CD4-positive, alpha-beta T cell treated with Interleukin-15 for 1 hour (primary cell): ENCODE measurements around the gene OR8H1.

Experiments
- DNase-seq: peaks from one replicate; pipeline ENCODE4 v3.0.0-alpha.2; 2020

Gene OR8H1, protein sequence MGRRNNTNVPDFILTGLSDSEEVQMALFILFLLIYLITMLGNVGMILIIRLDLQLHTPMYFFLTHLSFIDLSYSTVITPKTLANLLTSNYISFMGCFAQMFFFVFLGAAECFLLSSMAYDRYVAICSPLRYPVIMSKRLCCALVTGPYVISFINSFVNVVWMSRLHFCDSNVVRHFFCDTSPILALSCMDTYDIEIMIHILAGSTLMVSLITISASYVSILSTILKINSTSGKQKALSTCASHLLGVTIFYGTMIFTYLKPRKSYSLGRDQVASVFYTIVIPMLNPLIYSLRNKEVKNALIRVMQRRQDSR

DNA sequence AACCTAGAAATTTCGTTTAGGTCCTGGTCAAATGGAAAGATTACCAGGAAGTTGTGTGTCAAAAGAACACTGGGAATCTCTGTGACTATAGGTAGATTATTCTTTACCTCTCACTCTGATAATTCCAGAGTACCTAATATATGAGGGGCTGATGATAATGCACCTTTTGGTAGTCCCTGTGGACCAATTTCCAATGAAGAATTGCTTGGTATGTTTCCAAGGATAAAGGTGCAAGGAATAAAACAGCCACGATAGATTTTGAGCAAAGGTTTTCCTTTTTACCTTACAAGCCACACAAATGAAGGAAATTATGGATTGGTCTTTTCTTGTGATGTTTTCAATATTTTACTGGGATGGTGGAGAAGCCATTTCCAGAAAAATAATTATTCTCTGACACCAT is at the start of gene OR8H1:
Gene OR8H1 (minus strand): TSS at position 101 of the 400 bp plus-strand sequence. CDS start 1,192 bp downstream, outside the sequence.
- no peak for DNase-seq

DNA sequence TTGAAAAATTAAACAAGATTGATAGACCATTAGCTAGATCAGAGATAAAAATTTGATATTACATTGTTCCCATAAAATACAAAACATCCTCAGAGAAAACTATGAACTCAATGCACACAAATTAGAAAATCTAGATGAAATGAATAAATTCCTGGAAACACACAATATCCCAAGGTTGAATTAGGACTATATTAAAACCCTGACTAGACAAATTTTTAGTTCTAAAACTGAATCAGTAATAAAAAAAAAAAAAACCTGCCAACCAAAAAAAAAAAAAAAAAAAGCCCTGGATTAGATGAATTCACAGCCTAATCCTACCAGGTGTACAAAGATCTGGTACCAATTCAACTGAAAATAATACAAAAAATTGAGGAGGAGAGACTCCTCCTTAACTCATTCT is 48.2 kb upstream of the OR8H1 start:
- DNase-seq, result no peak

DNA sequence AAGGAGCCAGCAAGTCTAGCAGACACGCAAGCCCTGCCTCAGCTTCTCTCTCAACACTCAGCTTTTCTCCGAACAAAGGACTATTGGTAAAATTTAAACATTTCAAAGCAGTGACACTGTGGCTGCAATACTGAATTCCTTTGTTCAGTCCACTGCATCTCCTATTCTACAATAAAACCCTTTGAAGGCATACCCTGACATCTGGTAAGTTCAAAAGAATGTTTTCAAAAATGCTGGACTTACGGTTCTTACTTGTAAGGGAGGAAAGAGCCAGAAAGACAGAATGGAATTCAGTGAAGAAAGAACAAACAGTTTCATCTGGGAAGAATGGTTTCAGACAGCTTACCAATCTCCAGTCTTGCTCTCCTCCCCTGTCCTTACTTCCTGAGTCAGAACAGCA is 41.1 kb upstream of the OR8H1 start:
- DNase-seq, result no peak

DNA sequence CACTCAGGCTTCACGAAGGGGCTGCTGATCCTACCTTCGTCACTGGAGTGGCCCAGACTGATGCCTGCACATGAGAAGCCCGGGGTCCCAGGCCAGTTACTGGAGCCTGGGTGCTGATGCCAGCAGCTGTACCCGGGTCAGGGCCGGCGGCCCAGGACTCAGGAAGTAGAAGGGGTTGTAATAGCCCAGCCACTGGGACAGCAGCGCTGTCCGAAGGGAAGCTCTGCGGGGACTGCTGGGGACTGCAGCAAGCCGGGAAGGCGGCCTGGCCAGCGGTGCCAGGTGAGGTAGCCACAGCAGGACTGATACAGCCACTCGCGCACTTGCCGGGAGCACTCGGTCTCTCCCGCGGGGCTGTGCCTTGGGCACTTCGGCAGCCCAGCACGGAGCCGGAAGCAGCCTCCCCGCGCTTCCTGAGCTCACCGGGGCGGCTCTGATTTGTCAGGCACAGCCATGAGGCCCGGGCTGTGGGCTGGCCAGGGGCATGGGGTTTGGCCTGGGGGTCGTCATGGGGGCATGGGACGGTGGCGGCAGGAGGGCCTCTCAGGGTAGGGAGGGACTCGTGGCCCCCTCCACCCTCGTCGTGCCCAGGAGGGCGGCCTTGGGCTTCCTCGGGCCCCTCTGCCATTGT is 39.9 kb upstream of the OR8H1 start:
- DNase-seq, result no peak

DNA sequence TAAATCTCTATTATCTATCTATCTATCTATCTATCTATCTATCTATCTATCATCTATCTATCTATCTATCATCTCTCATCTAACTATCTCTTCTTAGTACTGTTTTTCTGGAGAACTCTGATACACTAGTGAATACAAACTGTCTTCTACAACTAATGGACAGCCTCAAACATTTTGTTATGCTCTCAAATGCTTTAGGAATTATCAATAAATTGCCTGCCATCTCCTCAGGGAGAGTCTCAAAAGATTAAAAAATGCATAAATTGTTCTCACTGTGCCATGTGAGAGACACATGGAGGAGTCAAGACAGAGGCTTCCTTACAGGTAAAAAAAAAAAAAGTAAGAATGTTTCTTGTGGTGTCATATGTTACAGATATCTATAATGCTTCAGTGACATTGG is 22.8 kb upstream of the OR8H1 start, which contains the start of gene OR8K3:
Gene OR8K3 (plus strand): TSS at position 301 of the 400 bp plus-strand sequence. CDS start 3,163 bp downstream, outside the sequence.
- no peak for DNase-seq

DNA sequence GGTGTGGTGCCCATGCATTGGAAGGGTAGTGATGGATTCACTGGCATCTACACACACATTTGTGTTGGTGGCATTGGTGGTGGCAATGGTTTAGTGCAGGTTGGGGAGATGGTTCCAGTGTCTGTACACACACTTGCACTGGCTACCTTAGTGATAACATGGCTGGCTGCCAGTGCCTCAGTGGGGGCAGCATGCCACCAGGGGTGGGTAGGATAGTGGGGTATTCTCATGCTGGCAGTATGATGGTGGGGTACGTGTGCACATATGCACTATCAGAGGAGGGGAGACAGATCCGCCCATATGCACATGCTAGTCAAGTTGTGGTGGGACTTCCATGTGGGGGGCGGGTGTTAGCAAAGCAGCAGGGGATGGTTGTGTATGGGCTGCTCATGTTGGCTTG is 15.8 kb upstream of the OR8H1 start:
- DNase-seq, result no peak

DNA sequence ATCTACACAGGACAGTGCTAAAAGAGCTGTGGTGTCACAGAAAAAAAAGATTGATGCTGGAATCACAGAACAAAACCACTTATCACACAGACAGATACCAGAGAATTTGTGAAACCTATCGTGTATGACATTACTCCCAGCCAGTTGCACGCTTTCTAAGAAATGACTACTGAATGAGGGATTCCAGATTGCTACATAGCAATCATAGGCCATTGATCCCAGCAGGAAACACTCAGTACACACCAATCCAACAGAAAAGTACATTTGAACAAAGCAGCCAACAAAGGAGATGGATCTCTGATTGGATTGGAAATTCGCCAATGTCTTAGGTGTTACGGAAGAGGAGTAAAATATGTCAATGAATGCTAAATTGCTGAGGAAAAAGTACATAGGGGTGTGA is 4.8 kb upstream of the OR8H1 start:
- DNase-seq, result no peak

DNA sequence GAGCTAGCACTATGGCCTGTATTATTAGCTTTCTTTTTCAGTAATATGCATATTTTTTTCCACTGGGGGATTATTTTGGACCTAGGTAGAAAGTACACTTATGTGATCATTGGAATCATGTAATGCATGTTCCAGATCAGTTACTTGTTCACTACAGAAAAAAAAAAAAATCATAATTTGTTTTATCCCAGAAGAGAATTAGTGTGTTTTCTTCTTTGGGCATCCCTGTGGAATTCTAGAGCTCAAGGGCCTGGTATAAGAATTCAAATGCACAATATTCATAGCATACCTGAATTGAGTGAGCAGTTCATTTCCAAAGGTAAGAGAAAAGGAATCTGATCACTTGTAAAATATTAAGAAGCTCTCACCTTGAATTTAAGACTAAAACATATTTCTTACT is 18.2 kb downstream of the OR8H1 start, which contains the start of gene OR5T1:
Gene OR5T1 (plus strand): TSS at position 301 of the 400 bp plus-strand sequence. CDS start 1,485 bp downstream, outside the sequence.
- no peak for DNase-seq

DNA sequence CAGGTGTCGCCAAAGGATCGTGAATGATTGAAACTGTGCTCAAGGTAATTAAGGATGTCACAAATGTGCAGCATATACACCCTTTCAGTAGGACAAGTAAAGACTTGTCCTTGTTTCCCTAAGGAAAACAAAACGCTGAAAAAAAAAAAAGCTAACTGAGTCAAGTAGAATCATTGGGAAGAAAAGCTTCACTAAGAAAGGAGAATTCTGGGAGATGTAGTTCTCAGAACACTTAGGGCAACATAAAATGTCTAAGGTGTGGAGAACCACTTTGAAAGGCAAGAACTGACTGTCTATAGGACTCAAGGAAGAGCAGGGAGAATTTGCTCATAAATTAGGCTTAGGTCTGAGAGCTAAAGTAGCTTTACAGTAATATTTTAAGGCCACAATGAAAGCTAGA is 21.0 kb downstream of the OR8H1 start:
- DNase-seq, result no peak

DNA sequence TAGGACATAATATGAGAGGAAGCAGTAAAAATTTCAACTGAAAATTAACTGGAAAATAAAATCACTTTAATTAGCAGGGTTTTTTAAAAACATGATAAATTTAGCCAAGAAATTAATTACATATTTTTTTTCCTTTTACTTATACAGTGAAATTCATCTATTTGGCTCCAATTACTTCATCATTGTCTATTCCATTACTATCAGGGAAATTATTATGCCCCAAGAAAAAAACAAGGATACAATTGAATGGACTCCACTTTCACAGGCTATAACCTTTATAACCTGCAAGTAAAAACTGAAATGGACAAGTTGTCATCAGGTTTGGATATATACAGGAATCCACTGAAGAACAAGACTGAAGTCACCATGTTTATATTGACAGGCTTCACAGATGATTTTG is 40.1 kb downstream of the OR8H1 start, which contains the start of gene OR5T3:
Gene OR5T3 (plus strand): TSS at position 301 of the 400 bp plus-strand sequence. CDS start 0 bp downstream, at position 301.
- no peak for DNase-seq
